ENCODE measurements around the gene MMP27. TPM values are rescaled to one million over a fixed set of nuclear protein-coding genes. Genes with fewer than 3 reads are reported as not detected.

Gene MMP27
- not detected for total RNA-seq

GRCh38 chr11:102705626-102706025 lies at the start of gene MMP27:
Gene MMP27 (minus strand): TSS chr11:102705769. CDS start chr11:102705714, 55 bp downstream.

GRCh38 chr11:102724904-102725500 lies 19.4 kb upstream of the MMP27 start, which contains the start of gene MMP8:
Gene MMP8 (minus strand): TSS chr11:102724954. CDS start chr11:102724855, 99 bp downstream.

Other genes starting within 250 kb of the MMP27 start
- not detected for gene MMP7, start 175.0 kb downstream of the MMP27 start, total RNA-seq
- not detected for gene MMP20, start 80.4 kb downstream of the MMP27 start, total RNA-seq
- not detected for gene MMP8, start 19.2 kb upstream of the MMP27 start, total RNA-seq
- gene MMP10, start 74.9 kb upstream of the MMP27 start, total RNA-seq: under 1 TPM; 0.29 to 0.50 TPM
- gene MMP1, start 92.4 kb upstream of the MMP27 start, total RNA-seq: not detected
- gene MMP3, start 137.8 kb upstream of the MMP27 start, total RNA-seq: not detected
- not detected for gene MMP12, start 169.2 kb upstream of the MMP27 start, total RNA-seq
- not detected for gene MMP13, start 250.0 kb upstream of the MMP27 start, total RNA-seq

Measured in activated naive CD4-positive, alpha-beta T cell treated with anti-CD3 and anti-CD28 coated beads, Interleukin-2, amount 10 ng/mL, durations not matched to agents 5 hours and 36 hours (primary cell).